ENCODE data around the gene ADAMTS2. TPM values are rescaled to one million over a fixed set of nuclear protein-coding genes. Genes with fewer than 3 reads are reported as not detected.
"Not testable (repeated sequence)": the region's sequence is repeated elsewhere in the genome, so short reads cannot be mapped to it uniquely, and the experiment has no call there.

ADAMTS2 gene
- total RNA-seq, 1 experiment from 2014 or later, result 0.60 TPM

DNA sequence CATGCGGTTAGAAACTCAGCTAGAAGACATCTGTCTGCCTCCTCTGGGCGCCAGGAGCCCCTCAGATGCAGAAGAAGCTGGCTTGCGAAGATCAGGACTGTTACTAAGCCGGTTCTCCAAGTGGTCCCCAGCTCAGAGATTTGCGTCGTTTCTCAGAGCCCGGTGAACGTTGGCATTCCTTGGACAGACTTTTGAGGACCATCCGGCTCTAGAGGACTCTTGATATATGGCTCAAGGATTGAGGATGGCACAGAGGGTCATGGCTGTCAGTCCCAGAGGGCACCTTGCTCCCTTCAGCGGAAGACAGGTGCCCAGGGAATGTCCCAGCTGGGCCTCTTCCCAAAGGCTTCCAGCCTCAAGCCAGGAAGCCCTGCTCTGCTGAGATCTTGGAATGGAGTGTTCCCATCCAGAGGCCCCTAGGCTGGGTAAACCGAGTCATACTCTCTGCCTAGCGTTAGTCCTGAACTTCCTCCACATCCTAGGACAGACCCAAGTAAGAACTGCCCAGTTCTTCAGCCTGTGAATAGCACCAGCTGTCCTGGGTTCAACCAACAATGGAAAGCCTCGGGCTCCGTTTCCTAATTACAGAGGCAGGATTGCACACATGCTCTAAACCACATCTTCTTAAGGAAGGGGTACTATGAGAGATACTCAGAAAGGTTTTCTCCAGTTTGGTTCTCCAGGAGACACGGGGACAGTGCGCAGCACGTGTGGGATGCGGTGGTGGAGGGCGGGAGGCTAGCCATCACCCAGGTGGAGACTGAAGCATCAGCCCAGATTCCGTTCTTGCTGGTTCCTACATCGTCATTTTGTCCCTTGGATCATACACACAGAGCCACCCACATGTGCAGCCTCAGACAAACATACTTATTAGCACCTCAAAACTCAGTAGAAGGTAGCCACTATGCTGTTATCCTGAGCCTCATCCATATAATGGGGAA, 233.7 kb downstream of the ADAMTS2 start:
- DNase-seq (ENCODE audit: low read depth), result no peak

DNA sequence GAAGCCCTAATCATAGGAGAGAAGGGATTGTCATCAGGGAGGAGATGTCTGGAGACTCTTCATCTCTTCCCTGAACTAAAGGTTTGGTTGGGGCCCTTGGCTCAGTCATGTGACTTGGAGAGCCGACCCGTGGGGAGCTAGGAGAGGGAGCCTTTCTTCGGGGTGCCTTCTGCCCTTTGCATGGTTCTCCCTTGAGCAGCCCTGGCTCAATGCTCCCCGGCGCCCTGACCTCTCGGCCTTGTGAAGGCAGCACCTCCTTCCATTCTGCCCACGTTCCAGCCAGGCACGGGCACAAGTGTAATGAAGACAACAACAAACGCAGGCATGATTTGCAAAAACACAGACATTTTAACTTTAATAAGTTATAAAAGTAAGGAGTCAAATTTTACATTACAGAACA, 234.7 kb downstream of the ADAMTS2 start:
- DNase-seq (ENCODE audit: low read depth), result no peak

DNA sequence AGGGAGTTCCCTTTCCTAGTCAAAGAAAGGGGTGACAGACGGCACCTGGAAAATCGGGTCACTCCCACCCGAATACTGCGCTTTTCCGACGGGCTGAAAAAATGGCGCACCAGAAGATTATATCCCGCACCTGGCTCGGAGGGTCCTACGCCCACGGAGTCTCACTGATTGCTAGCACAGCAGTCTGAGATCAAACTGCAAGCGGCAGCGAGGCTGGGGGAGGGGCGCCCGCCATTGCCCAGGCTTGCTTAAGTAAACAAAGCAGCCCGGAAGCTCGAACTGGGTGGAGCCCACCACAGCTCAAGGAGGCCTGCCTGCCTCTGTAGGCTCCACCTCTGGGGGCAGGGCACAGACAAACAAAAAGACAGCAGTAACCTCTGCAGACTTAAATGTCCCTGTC, 244.0 kb downstream of the ADAMTS2 start:
- DNase-seq (ENCODE audit: low read depth), result not testable (repeated sequence)

DNA sequence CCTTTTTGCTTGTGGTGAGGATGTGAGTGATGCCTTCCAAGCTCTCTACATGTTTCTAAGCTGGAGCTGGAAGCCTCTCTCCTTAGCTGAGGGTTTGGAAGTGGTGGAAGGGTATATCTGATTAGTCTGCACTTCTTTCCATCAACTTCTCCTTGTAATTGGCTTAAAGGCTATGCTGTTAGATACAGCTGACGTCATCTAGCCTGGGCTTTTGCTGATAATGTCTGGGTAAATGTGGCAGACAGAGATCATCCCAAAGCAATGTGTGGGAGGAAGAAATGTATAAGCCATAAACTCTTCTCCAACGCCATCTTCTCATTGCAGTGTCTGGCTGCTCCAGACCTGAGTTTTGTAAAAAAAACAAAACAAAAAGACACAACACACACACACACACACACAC, 255.8 kb downstream of the ADAMTS2 start:
- DNase-seq (ENCODE audit: low read depth), result no peak

DNA sequence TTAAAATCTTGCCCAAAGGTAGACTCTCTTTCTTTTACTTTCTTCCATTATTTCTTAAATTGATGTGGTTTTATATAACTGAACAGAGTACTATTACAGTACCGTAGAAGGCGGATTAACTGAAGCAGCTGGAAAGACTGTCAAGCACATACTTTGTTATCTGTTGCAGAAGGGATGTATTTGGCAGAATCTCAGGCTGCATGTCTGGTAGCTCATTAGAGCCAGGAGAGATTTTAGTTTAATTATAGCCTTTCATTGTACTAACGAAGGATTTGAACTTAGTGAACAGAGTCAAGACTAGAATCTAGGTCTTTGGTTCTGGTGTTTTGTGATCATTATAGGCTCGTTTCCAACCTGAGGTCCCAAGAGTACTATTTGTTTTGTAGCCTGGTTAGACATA, 264.5 kb downstream of the ADAMTS2 start:
- no peak for DNase-seq (ENCODE audit: low read depth)

DNA sequence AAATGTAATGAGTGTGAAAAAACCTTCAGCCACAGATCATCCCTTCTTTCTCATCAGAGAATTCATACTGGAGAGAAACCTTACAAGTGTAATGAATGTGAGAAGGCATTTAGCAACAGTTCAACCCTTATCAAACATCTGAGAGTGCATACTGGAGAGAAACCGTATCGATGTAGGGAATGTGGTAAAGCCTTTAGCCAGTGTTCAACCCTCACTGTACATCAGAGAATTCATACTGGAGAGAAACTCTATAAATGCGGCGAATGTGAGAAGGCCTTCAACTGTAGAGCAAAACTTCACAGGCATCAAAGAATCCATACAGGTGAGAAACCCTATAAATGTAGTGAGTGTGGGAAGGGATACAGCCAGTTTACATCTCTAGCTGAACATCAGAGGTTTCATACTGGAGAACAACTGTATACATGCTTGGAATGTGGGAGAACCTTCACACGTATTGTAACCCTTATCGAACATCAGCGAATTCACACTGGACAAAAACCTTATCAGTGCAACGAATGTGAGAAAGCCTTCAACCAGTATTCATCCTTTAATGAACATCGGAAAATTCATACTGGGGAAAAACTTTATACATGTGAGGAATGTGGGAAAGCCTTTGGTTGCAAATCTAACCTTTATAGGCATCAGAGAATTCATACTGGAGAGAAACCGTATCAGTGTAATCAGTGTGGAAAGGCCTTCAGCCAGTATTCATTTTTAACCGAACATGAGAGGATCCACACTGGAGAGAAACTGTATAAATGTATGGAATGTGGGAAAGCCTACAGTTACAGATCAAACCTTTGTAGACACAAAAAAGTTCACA, 265.9 kb downstream of the ADAMTS2 start:
- DNase-seq (ENCODE audit: low read depth), result no peak

DNA sequence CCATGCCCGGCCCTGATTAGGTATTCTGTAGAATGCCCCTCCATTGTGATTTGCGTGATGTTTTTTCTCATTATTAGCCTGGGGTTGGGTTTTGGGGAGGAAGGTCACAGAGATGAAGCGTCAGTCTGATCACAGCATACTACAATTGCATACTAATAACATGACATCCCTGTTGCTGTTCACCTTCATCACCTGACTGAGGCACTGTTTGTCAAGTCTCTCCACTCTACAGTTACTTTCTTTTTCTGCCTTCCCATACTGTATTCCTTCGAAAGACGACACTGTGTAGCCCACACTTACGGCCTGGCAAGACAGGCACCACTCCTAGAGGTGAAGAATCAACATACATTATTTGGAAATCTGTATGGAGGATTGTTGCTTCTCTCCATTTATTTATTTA, 279.6 kb downstream of the ADAMTS2 start:
- no peak for DNase-seq (ENCODE audit: low read depth)

DNA sequence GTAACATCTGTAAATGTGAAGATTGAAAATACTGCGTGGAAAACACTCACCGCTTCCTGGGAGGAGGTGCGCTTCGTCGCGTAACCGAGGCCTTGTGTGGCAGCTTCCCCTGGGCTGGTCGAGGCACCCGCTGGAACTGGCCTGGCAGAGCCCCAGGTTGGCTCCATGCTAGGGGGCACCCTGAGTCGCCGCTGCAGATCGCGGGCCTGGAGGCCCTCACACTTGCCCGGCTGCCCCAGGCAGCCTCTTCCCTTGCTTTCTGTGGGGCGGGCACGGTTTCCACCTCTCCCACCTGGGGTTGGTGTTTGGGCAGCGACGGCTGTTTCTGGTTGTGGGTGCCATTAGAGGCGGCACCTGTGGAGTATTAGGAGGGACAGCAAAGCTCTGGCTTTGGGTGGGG, 284.2 kb downstream of the ADAMTS2 start:
- no peak for DNase-seq (ENCODE audit: low read depth)

Other genes starting within 250 kb of the ADAMTS2 start
- 21.0 and 24.5 TPM in 2 replicates for gene RUFY1, start 205.1 kb upstream of the ADAMTS2 start, total RNA-seq (2014; rRNA removed; shearing (Covaris generic))

All from RPMI7951 (cell line).